Measurements from ENCODE around the gene FAAP100.

FAAP100 gene

DNA sequence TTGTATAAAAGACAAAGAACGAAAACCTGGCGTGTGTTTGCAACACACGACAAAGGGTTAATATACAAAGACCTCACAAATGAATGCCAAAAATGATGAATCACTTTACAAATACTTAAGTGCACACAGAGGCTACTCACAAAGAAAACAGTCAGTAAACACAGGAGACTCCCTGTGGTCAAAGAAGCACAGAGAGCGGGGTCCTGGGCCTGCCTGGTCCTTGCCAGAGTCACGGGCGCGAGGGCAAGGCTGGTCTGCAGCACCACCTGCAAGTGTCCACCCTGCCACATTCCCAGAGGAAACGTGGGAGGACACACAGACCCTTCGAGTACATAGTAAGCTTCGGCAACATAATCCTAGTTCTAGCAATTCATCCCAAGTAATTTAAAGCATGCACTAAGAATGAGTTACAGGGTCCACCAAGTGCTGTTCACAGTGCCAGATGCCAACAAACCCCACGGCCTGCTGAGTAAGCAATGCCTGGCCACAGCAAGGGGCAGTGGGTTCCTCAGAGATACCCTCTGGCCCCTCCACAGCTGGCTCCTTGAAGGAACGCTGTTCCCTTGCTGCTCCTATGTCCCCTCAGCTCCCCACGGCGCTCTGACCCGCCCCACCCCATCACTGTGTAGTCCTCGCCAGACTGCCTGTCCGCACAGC is 24.6 kb upstream of the FAAP100 start:
- peak; percentile 96 for DNase-seq (ENCODE audit: low read depth)

- no peak for DNase-seq (ENCODE audit: low read depth)
These were observed 23.7 kb upstream of the FAAP100 start for GRCh38 chr17:81575836-81576235.

GRCh38 chr17:81574643-81574956 is 22.4 kb upstream of the FAAP100 start:
- DNase-seq (ENCODE audit: low read depth) = no peak

DNA sequence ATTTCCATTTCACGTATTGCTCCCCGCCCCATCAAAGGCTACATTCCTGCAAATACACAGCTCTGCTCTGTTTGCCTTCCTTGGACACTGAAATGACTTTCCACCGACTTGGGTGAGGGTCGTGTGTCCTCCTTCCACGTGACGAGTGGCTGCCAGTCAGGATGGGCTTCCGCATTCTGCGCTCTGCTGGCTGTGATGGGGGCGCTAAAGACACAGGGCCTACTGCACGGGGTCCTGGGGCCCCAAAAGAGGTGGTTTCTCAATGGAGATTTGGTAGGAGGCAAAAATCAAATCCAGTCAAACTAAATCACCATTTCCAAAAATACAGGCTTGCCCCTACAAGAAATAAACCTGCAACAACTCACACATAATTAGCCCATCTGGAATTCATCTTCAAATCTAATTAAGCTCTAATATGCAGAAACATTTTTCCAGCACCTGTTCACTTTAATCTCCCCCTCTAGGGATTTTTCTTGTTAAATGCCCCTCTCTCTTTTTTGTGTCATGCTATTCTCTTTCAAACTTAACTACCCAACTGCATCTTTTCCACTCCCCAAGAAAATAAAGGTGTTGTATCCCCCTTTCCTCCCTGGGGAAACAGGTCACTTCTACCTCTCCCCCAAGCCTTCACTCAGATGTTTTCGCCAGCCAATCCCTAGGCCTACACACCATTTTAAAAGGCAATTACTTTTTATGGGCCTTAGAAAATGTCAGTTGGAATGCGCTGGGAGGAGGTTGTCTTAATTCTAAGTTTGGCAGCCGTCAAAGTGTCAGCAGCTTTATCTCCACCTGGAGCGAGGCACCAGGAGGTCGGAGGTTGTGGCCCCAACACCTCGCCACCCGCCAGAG is 21.9 kb upstream of the FAAP100 start:
- no peak for DNase-seq (ENCODE audit: low read depth)

GRCh38 chr17:81572563-81573168 is 20.5 kb upstream of the FAAP100 start:
- DNase-seq (ENCODE audit: low read depth) = no peak

DNA sequence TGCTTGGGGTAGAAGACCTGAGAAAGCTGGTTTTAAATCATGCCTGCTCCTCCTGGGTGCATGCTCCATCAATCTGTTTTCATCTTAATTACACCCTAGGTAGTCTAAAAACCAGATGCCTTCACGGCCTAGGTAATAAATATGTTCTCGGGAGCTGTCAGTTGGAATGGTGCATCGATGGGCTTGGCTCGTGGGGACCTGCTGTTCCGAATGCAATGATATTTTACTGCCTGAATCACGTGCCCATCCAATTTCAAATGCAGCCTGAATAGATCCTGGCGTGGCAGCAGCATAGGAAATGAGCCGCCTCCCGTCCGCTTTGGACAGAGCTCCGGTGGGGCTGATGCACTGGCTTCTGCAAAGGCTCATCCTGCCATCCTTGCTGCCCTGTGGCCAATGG is 18.8 kb upstream of the FAAP100 start:
- no peak for DNase-seq (ENCODE audit: low read depth)

- no peak for DNase-seq (ENCODE audit: low read depth)
These were observed 17.9 kb upstream of the FAAP100 start for GRCh38 chr17:81569986-81570514.

- no peak for DNase-seq (ENCODE audit: low read depth)
These were observed 16.3 kb upstream of the FAAP100 start for GRCh38 chr17:81568416-81568815.

- DNase-seq (ENCODE audit: low read depth) = no peak
These were observed 15.0 kb upstream of the FAAP100 start for GRCh38 chr17:81567191-81567590.

DNA sequence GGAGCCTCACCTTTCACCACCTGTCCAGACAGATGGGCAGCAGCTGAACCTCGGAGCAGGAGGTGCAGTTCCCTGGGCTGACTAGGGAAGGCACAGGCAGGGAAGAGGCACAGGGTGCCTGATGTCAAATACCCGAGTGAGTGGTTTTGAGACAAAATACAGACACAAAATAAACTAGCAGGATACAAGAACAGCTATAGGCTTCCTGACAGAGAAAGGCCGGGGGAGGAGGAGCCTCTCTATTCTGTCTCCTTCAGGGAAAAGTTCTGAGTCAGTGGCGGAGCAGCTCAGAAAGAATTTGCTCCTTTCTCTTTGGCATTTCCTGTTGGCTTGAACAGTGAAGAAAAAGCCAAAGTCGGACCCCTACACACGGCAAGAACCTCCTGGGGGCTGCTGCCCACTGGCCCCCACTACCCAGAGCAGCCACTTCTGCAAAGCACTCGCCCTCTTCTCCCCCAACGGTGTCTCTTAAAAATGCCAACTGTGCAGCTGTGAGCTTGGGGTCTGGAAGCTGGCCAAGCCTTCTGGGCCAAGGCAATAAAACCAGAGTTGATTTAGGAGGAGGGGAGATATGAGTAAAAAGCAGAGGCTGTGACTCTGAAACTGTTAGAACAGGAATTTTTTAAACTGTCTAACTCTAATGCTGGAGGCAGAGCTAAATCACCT is 14.4 kb upstream of the FAAP100 start:
- DNase-seq (ENCODE audit: low read depth) = peak; percentile 97

DNA sequence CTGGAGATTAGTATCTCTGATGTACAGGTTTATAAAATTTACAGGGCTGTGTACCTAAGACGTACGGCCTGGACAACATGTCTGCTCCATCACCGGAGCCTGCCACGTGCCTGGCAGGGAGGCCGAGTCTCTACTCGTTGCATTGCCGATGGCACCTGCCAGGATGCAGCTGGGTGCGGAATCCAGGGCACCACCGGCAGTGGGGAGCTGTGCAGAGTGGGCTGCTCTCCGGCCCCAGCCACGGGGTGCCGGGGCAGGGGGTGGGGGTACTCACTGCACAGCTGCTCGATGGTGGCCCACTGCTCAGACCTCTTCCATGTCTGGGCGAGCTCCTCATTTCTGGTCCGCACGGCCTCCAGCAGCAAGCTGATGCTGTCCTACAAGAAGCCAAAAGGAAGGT is 13.1 kb upstream of the FAAP100 start:
- DNase-seq (ENCODE audit: low read depth) = no peak

DNA sequence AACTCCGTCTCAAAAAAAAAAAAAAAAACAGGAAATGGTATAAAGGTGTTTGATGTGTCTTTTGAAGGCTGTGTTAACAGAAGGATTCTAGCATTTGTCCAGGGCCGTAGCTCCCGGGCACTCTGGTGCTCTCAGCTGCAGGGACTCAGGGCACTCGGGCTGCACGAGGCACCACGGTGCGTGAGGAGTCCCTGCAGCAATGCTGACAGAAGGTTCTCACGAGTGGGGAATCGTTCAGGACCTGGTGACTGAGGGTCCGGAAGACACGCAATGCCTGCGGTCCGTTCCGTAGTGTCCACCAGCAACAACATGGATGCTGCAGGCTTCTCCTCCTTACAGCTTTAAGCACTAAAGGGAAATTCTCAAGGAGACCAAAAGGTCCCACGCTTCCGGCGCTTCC is 12.6 kb upstream of the FAAP100 start:
- no peak for DNase-seq (ENCODE audit: low read depth)

DNA sequence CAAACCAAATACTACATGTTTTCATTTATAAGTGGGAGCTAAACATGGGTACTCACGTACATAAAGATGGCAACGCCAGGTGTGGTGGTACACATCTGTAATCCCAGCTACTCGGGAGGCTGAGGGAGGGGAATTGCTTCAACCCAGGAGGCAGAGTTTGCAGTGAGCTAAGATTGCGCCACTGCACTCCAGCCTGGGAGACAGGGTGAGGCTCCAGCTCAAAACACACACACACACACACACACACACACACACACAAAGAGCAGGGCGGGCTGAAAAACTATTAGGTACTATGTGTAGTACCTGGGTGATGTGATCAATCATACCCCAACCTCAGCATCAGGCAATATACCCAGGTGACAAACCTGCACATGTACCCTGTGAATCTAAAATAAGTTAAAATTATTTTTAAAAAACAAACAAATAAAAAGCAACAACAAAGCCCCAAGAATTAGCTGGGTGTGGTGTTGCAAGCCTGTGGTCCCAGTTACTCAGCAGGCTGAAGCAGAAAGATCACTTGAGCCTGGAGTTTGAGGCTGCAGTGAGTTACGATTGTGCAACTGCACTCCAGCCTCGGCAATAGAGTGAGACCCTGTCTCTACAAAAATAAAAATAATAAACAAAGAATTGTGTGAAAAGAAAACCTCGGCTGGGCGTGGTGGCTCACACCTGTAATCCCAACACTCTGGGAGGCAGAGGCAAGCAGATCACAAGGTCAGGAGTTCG is 11.9 kb upstream of the FAAP100 start:
- peak; percentile 46 for DNase-seq (ENCODE audit: low read depth)

- DNase-seq (ENCODE audit: low read depth) = peak; percentile 95
These were observed 9.3 kb upstream of the FAAP100 start for GRCh38 chr17:81561494-81561885.

- peak; percentile 58 for DNase-seq (ENCODE audit: low read depth)
These were observed 7.0 kb upstream of the FAAP100 start for GRCh38 chr17:81558941-81559806.

DNA sequence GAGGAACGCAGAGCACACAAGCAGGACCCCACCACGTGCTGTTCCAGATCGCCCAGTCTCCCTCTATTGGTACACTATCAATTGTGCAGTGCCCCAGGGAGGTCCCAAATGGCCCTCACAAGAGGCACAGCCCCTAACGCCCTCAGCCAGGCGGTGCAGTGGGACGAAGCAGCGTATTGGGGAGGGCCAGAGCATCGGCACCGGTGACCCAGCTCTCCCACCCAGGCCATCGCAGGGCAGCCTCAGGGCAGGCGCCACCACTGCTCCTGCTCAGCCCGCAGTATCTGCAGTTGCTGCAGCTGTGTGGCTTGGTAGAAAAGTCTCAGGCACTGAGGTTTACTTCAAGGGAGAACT is 5.9 kb upstream of the FAAP100 start:
- DNase-seq (ENCODE audit: low read depth) = no peak

DNA sequence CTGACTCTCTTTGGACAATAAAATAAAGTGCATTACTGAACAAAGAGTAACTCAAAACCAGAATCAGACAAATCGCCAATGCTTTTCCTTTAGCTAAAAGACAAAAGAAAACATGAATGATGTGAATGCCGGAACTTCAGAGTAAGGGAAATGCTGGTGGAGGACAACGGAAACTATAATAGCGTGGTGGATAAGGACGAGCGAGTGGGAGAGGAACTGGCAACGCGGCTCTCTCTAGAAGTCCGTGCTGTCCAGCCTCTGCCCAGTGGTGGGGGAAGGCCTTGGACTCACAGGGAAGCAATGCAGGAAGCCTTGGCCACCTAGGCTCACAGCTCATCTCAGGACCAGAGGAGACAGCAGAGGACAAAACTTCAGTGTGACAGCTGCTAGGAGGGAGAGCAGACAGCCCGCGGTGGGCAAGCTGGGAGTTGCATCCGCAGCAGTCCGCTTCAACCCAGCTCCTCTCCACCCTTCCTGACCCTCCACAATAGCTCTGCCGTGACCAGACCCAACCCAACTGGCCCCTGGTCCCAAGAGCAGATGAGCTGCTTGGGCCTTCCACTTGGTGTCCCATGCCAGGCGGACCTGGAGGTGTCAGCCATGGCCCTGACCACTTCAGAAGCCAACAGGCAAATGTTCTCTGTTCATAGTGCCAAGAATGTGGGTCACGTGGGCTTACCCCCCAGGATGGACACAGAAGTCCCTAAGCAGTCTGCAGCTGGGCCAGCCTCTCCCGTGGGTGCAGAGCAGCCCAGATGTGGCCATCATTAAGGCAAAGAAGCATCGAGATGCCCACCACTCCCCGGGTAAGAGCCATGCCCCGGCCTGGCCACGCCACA is 5.3 kb upstream of the FAAP100 start:
- DNase-seq (ENCODE audit: low read depth) = no peak

- DNase-seq (ENCODE audit: low read depth) = no peak
These were observed 4.7 kb upstream of the FAAP100 start for GRCh38 chr17:81556863-81557262.

DNA sequence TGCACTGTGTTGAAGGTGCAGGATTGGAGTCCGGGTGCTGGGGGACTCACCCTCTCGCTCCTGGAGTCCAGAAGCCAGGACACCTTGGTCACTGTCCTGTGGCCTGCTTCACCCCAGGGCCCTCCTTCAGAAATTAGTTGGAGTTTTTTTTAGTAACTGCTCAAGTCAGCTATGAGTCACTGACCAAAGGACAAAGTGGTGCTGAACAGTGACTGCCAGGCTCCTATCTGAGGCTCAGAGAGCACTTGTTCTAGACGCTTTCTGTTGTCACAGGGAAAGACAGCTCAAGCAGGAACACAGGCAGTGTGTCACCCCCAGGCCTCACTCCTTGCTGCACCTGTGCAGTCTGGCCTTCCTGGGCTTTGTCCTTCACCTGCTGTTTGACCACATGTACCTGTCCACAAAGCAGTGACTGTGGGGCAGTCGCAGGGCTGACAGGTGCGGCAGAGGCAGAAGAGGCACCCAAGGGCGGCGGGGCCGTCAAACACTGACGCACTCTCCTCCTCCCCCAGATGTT is 4.1 kb upstream of the FAAP100 start:
- peak; percentile 79 for DNase-seq (ENCODE audit: low read depth)

Data from ELR (cell line).